HEK293 (cell line): Measurements from ENCODE around the gene GAS5.

ENCODE experiments used
- CTCF ChIP-seq: fragments of 450-650 bp; formaldehyde crosslinking; IDR thresholded peaks from 2 replicates; pipeline ENCODE4 v1.5.1; 2016; ENCODE audit warnings: missing biosample characterization, missing genetic modification characterization
- MZF1 ChIP-seq: fragments of 450-650 bp; formaldehyde crosslinking; IDR thresholded peaks from 2 replicates; pipeline ENCODE4 v1.5.1; 2017; ENCODE audit warnings: missing biosample characterization, missing genetic modification characterization, borderline replicate concordance
- ZBTB7A ChIP-seq: fragments of 450-650 bp; formaldehyde crosslinking; IDR thresholded peaks from 2 replicates; pipeline ENCODE4 v1.5.1; 2016; ENCODE audit warnings: low read depth, missing biosample characterization, missing genetic modification characterization
- ZNF169 ChIP-seq: fragments of 450-650 bp; formaldehyde crosslinking; IDR thresholded peaks from 2 replicates; pipeline ENCODE4 v1.5.1; 2016; ENCODE audit warnings: missing biosample characterization, missing genetic modification characterization
- ZNF274 ChIP-seq, 2 experiments: fragments of 200-500 bp in 1 of 2; fragments of 450-650 bp in 1 of 2; sonication (Bioruptor generic) in 1 of 2; formaldehyde crosslinking in 1 of 2; IDR thresholded peaks; 2 replicates each; pipeline versions ENCODE4 v1.5.1 to v1.6.1; 2014 to 2016; ENCODE audit warnings: borderline replicate concordance in 1 of 2, inconsistent platforms in 1 of 2, low read length in 1 of 2, missing biosample characterization in 1 of 2, missing genetic modification characterization in 1 of 2
- ZNF645 ChIP-seq: fragments of 450-650 bp; formaldehyde crosslinking; IDR thresholded peaks from 2 replicates; pipeline ENCODE4; 2016; ENCODE audit warnings: missing biosample characterization, missing genetic modification characterization

- TF ChIP-seq MZF1, result no peak
- no peak for TF ChIP-seq ZNF274 (IDR thresholded peaks at IDR 0.05; ENCODE audit: low read length)
- no peak for TF ChIP-seq ZNF274 (tag by site-specific recombination; IDR thresholded peaks at IDR 0.05; ENCODE audit: borderline replicate concordance)
- no peak for TF ChIP-seq CTCF
- TF ChIP-seq ZNF645 (tag by site-specific recombination), result no peak
- no peak for TF ChIP-seq ZNF169
- TF ChIP-seq ZBTB7A (tag by site-specific recombination), result no peak
Observed at GRCh38 chr1:173863224-173864161, 4.3 kb downstream of the GAS5 start.
